HepG2 (cell line): ENCODE data around the gene GAS2L1. TPM values are rescaled to one million over a fixed set of nuclear protein-coding genes. Genes with fewer than 3 reads are reported as not detected.

ENCODE experiments used
- ATAD3A ChIP-seq: sonication (generic); formaldehyde crosslinking; IDR thresholded peaks from 2 replicates; pipeline ENCODE4 v1.4.0; 2020; ENCODE audit warnings: missing genetic modification reagents
- E2F2 ChIP-seq: sonication (generic); formaldehyde crosslinking; IDR thresholded peaks from 2 replicates; pipeline ENCODE4 v1.4.0; 2020; ENCODE audit warnings: missing genetic modification reagents, borderline replicate concordance
- MAFF ChIP-seq: IDR thresholded peaks from 2 replicates; pipeline ENCODE4 v1.6.1; 2011; ENCODE audit warnings: low read depth, low read length, improper control_type of control experiment
- PPARG ChIP-seq: conservative IDR thresholded peaks from 2 replicates; pipeline ENCODE4 v1.6.1; 2016; ENCODE audit warnings: missing biosample characterization, missing genetic modification reagents
- REST ChIP-seq, 2 experiments: IDR thresholded peaks; 2 replicates each; pipeline ENCODE4 v1.6.1; 2011 to 2012; ENCODE audit warnings: low read length in 2 of 2, borderline replicate concordance in 1 of 2, low read depth in 1 of 2, mild to moderate bottlenecking in 1 of 2, moderate library complexity in 1 of 2
- SMAD3 ChIP-seq: sonication (generic); formaldehyde crosslinking; IDR thresholded peaks from 2 replicates; pipeline ENCODE4 v1.4.0; 2020; ENCODE audit warnings: missing genetic modification reagents
- STAT6 ChIP-seq: sonication (generic); formaldehyde crosslinking; IDR thresholded peaks from 2 replicates; pipeline ENCODE4 v1.4.0; 2020; ENCODE audit warnings: missing genetic modification reagents, mild to moderate bottlenecking, borderline replicate concordance
- YEATS2 ChIP-seq: sonication (generic); formaldehyde crosslinking; IDR thresholded peaks from 2 replicates; pipeline ENCODE4 v1.4.0; 2020; ENCODE audit warnings: missing genetic modification reagents, borderline replicate concordance
- ZMYM2 ChIP-seq: sonication (generic); formaldehyde crosslinking; IDR thresholded peaks from 2 replicates; pipeline ENCODE4 v1.8.0; 2022; ENCODE audit warnings: mild to moderate bottlenecking, missing genetic modification reagents
- ZNF142 ChIP-seq: sonication (generic); formaldehyde crosslinking; IDR thresholded peaks from 2 replicates; pipeline ENCODE4 v1.4.0; 2020; ENCODE audit warnings: missing genetic modification reagents
- polyA plus RNA-seq, 8 experiments: library from polyadenylated mRNA; depleted of rRNA in 3 of 8; stranded (reverse) in 7 of 8; unstranded in 1 of 8; fragments of >200 nt; fragmentation: Illumina TruSeq in 4 of 8; extraction: Trizol in 4 of 8; gene quantifications; 2 replicates each; pipeline versions ENCODE4 v1.2.1 to v1.2.3, GENCODE V29; 2011 to 2016; ENCODE audit warnings: low read depth in 4 of 8, missing spikeins in 1 of 8, mixed read lengths in 1 of 8; ENCODE audit not compliant: insufficient read depth in 1 of 8
- total RNA-seq, 5 experiments: library from RNA; depleted of rRNA; stranded (reverse); fragments of >200 nt; fragmentation: Illumina TruSeq; extraction: Trizol; gene quantifications; 2 replicates each; pipeline ENCODE4 v1.2.3, GENCODE V29; 2016; ENCODE audit warnings: low read depth in 1 of 5

GAS2L1 gene
- total and polyA plus RNA-seq, 2 of the 13 experiments (the other 11 are each of a cell fraction or from before 2014, with no cell fraction given), result 1.8 to 3.3 TPM

- TF ChIP-seq E2F2 (CRISPR knock-in tag) (no peak), REST (IDR thresholded peaks at IDR 0.05; ENCODE audit: borderline replicate concordance in 1 of 2, low read depth in 1 of 2, low read length in 2 of 2) (no peak), YEATS2 (no peak), ZMYM2 (CRISPR knock-in tag) (no peak), PPARG (CRISPR knock-in tag) (no peak), STAT6 (CRISPR knock-in tag) (no peak), SMAD3 (no peak), MAFF (no peak), ZNF142 (no peak), ATAD3A (no peak)
Observed at GRCh38 chr22:29346659-29347058, 40.2 kb downstream of the GAS2L1 start (continued).
